ENCODE results near the gene GALM. TPM values are rescaled to one million over a fixed set of nuclear protein-coding genes. Genes with fewer than 3 reads are reported as not detected.
"Not testable (repeated sequence)": the region's sequence is repeated elsewhere in the genome, so short reads cannot be mapped to it uniquely, and the experiment has no call there.

GALM gene
- total and polyA plus RNA-seq, 7 experiments from 2014 or later, result 4.3 to 52.5 (median 14.4) TPM

DNA sequence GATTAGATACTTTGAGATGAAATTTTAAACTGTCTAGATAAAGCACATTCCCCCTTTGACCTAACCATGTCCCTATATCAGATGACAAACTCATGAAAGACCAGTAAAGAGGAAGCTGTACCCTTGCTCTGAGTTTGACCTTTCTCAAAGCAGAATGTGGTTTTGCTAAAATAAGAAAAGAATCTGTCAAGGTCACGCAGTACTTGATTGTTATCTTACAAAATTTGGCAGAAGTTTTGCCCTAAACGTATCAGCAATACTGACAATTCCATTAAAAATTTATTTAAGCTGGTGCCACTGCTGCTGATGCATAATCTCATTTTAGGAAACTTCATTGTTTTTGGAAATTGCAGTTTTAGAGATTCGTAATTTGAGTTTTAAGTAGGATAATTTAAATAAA, 31.2 kb upstream of the GALM start:
- Histone ChIP-seq H3K9me3 (ENCODE audit: control insufficient read depth in 2 of 3, low read length in 3 of 3) (no peaks in the 10 kb centered on the region), H3K36me3 (ENCODE audit: control insufficient read depth in 2 of 3, insufficient read depth in 3 of 3, low read length in 3 of 3) (no peaks in the 10 kb centered on the region), H3K4me1 (ENCODE audit: control insufficient read depth in 2 of 2, insufficient read depth in 2 of 2, low read length in 2 of 2) (no peaks in the 10 kb centered on the region), H3K4me3 (ENCODE audit: low read length) (no peak overlapping the region), H3K27ac (ENCODE audit: low read depth, low read length) (no peak overlapping the region), H3K27me3 (ENCODE audit: control insufficient read depth in 2 of 2, insufficient read depth in 2 of 2, low read length in 2 of 2) (no peaks in the 10 kb centered on the region)
- peaks cover 0 to 11% (median 0%) of the 10 kb centered on the region in 5 donors for H3K36me3 Mint-ChIP-seq
- H3K27me3 Mint-ChIP-seq, result no peaks in the 10 kb centered on the region
- ATAC-seq (peak; percentile 64), DNase-seq (no peak)
- peak overlapping the region in 1 of 10 donors; percentile 26 for H3K4me3 Mint-ChIP-seq
- intact Hi-C loops (cut with micrococcal nuclease), result no loop called here
- peaks cover 0 to 32% (median 10%) of the 10 kb centered on the region in 7 donors for H3K4me1 Mint-ChIP-seq
- CTCF ChIA-PET, result no interaction called here
- POLR2A ChIA-PET, result no interaction called here
- H3K9me3 Mint-ChIP-seq, result peaks cover 0 to 6% (median 2%) of the 10 kb centered on the region in 11 donors
- no peak overlapping the region for H3K27ac Mint-ChIP-seq

DNA sequence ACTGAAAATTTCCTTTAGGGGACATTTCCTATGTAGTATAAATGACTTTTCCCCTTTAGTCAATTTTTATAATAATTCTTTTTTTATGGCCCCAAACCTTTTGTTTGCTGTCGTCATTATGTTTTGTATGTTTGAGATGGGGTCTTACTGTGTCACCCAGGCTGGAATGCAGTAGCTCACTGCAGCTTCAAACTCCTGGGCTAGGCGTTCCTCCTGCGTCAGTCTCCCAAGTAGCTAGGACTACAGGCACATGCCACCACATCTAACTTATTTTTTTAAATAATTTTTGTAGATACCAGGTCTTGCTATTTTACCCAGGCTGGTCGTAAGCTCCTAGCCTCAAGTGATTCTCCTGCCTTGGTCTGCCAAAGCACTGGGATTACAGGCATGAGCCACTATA, 30.8 kb upstream of the GALM start:
- H3K36me3 ChIP-seq (ENCODE audit: control insufficient read depth in 2 of 3, insufficient read depth in 3 of 3, low read length in 3 of 3), result no peaks in the 10 kb centered on the region
- ATAC-seq, result no peak
- no peak overlapping the region for H3K27ac ChIP-seq (ENCODE audit: low read depth, low read length)
- peaks cover 0 to 11% (median 0%) of the 10 kb centered on the region in 5 donors for H3K36me3 Mint-ChIP-seq
- intact Hi-C loops (cut with micrococcal nuclease), result no loop called here
- H3K27me3 ChIP-seq (ENCODE audit: control insufficient read depth in 2 of 2, insufficient read depth in 2 of 2, low read length in 2 of 2), result no peaks in the 10 kb centered on the region
- no peaks in the 10 kb centered on the region for H3K27me3 Mint-ChIP-seq
- no peak for DNase-seq
- no peak overlapping the region for H3K4me3 ChIP-seq (ENCODE audit: low read length)
- H3K9me3 Mint-ChIP-seq, result peaks cover 0 to 6% (median 0%) of the 10 kb centered on the region in 11 donors
- H3K4me1 ChIP-seq (ENCODE audit: control insufficient read depth in 2 of 2, insufficient read depth in 2 of 2, low read length in 2 of 2), result no peaks in the 10 kb centered on the region
- H3K4me1 Mint-ChIP-seq, result peaks cover 0 to 34% (median 10%) of the 10 kb centered on the region in 7 donors
- no peaks in the 10 kb centered on the region for H3K9me3 ChIP-seq (ENCODE audit: control insufficient read depth in 2 of 3, low read length in 3 of 3)
- H3K4me3 Mint-ChIP-seq, result no peak overlapping the region
- POLR2A ChIA-PET, result no interaction called here
- CTCF ChIA-PET, result no interaction called here
- no peak overlapping the region for H3K27ac Mint-ChIP-seq

DNA sequence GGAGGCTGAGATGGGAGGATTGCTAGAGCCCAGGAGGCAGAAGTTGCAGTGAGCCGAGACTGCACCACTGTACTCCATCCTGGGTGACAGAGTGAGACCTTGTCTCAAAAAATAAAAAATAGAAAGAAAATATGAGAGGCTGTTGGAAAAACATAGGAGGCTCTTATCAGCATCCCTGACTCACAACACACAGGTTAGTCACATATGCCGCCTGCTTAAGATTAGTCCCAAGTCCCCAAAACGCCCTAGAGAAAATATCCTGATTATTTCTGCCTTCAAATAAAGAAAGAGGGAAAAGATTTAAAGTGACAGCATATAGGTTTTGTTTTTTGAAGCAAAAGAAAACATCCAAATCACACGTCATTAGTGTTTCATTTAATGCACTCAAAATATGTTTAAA, 29.8 kb upstream of the GALM start:
- ChIA-PET POLR2A (no interaction called here), CTCF (no interaction called here)
- Mint-ChIP-seq H3K27me3 (no peaks in the 10 kb centered on the region), H3K4me3 (no peak overlapping the region), H3K36me3 (peaks cover 0 to 10% (median 0%) of the 10 kb centered on the region in 5 donors), H3K9me3 (peaks cover 0 to 5% (median 0%) of the 10 kb centered on the region in 11 donors), H3K27ac (no peak overlapping the region), H3K4me1 (peaks cover 0 to 34% (median 10%) of the 10 kb centered on the region in 7 donors)
- Histone ChIP-seq H3K9me3 (ENCODE audit: control insufficient read depth in 2 of 3, low read length in 3 of 3) (no peaks in the 10 kb centered on the region), H3K4me1 (ENCODE audit: control insufficient read depth in 2 of 2, insufficient read depth in 2 of 2, low read length in 2 of 2) (no peaks in the 10 kb centered on the region), H3K36me3 (ENCODE audit: control insufficient read depth in 2 of 3, insufficient read depth in 3 of 3, low read length in 3 of 3) (no peaks in the 10 kb centered on the region), H3K27me3 (ENCODE audit: control insufficient read depth in 2 of 2, insufficient read depth in 2 of 2, low read length in 2 of 2) (no peaks in the 10 kb centered on the region), H3K27ac (ENCODE audit: low read depth, low read length) (no peak overlapping the region), H3K4me3 (ENCODE audit: low read length) (no peak overlapping the region)
- intact Hi-C loops (cut with micrococcal nuclease), result no loop called here
- DNase-seq (no peak), ATAC-seq (no peak)

DNA sequence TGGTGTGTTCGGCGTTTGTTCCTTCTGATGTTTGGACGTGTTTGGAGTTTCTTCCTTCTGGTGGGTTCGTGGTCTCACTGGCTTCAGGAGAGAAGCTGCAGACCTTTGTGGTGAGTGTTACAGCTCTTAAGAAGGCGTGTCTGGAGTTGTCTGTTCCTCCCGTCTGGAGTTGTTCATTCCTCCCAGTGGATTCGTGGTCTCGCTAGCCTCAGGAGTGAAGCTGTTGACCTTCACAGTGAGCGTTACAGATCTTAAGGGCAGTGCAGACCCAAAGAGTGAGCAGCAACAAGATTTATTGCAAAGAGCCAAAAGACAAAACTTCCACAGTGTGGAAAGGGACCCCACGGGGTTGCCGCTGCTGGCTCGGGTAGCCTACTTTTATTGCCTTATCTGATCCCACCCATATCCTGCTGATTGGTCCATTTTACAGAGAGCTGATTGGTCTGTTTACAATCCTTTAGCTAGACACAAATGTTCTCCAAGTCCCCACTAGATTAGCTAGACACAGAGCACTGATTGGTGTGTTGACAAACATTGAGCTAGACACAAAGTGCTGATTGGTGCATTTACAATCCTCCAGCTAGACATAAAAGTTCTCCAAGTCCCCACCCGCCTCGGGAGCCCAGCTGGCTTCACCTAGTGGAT, 23.4 kb upstream of the GALM start:
- H3K9me3 Mint-ChIP-seq, result not testable (repeated sequence)
- POLR2A ChIA-PET, result interaction anchor here (0.6 kb wide), 1 partner anchor 37 kb away, joined by 4 read pairs; no protein-coding TSS in a partner anchor
- intact Hi-C loops (cut with micrococcal nuclease), result loop anchor here (1.0 to 5.0 kb wide), 3 partner anchors 24 to 265 kb away; partner anchors contain the start of genes GALM (in 2 of the 2) and ATL2 (in 1 of the 2)

DNA sequence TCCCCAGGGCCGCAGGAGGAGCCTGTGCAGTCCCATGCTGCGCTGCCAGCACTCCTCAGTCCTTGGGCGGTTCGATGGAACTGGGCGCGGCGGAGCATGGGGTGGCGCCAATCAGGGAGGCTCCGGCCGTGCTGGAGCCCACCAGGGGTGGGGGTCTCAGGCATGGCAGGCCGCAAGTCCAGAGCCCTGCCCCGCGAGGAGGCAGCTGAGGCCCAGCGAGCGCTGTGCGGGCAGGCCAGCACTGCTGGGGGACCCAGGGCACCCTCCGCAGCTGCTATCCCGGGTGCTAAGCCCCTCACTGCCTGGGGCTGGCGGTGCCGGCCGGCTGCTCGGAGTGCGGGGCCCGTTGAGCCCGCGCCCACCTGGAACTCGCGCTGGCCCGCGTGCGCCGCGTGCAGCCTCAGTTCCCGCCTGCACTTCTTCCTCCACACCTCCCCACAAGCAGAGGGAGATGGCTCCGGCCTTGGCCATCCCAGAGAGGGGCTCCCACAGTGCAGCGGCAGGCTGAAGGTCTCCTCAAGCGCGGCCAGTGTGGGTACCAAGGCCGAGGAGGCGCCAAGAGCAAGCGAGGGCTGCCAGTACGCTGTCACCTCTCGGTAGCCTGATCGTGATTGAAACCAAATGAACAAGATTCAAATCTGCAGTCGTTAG, 22.8 kb upstream of the GALM start:
- ChIA-PET POLR2A (interaction anchor here (0.6 to 1.2 kb wide), 2 partner anchors 24 to 103 kb away, joined by 3 read pairs; no protein-coding TSS in a partner anchor), CTCF (no interaction called here)

More for the DNA sequence above, 23.4 kb upstream of the GALM start:
- H3K36me3 Mint-ChIP-seq, result peaks cover 0 to 14% (median 0%) of the 10 kb centered on the region in 5 donors
- not testable (repeated sequence) for H3K4me3 ChIP-seq (ENCODE audit: low read length); ATAC-seq; DNase-seq; H3K4me1 ChIP-seq (ENCODE audit: control insufficient read depth in 2 of 2, insufficient read depth in 2 of 2, low read length in 2 of 2); H3K36me3 ChIP-seq (ENCODE audit: control insufficient read depth in 2 of 3, insufficient read depth in 3 of 3, low read length in 3 of 3); H3K27me3 Mint-ChIP-seq; H3K27ac ChIP-seq (ENCODE audit: low read depth, low read length); H3K27me3 ChIP-seq (ENCODE audit: control insufficient read depth in 2 of 2, insufficient read depth in 2 of 2, low read length in 2 of 2); H3K4me3 Mint-ChIP-seq; H3K9me3 ChIP-seq (ENCODE audit: control insufficient read depth in 2 of 3, low read length in 3 of 3)
- CTCF ChIA-PET, result interaction anchor here (0.6 to 1.0 kb wide), 2 partner anchors 61 to 267 kb away, joined by 3 read pairs; no protein-coding TSS in a partner anchor
- peaks cover 6 to 43% (median 13%) of the 10 kb centered on the region in 7 donors for H3K4me1 Mint-ChIP-seq
- H3K27ac Mint-ChIP-seq, result peak overlapping the region in 8 of 9 donors; percentile 44 to 86 (median 66)

DNA sequence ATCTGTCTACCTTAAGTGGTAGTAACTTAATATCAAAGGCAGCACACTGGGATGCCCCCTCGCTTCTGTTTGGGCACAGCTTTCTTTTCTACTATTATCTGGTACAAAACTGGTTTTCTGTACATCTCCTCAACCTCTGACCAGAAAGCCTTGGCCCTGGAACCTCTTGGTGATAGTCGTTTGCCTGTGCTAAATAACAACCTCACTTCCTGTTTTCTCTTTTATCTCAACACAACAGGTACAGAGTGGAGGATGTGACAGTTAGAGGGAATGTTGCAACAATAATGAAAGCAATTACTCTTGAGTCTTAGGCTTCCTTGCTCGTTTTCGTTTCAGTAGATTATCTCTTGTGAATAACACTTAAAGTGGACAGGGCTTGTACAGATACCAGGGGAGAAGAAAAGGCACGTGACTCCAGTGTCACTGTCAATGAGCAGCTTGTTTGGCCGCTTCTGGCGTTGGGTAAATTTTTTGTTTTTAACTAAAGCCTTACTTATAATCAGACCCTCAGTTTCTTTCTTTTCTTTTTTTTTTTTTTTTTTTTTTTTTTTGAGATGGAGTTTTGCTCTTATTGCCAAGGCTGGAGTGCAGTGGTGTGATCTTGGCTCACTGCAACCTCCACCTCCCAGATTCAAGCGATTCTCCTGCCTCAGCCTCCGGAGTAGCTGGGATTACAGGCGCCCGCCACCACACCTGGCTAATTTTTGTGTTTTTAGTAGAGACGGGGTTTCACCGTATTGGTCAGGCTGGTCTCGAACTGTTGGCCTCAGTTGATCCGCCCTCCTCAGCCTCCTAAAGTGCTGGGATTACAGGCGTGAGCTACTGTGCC, 22.0 kb upstream of the GALM start:
- peak overlapping the region; percentile 22 to 81 (median 75) for H3K4me3 Mint-ChIP-seq
- Histone ChIP-seq H3K27ac (ENCODE audit: low read depth, low read length) (peak overlapping the region; percentile 36), H3K4me1 (ENCODE audit: control insufficient read depth in 2 of 2, insufficient read depth in 2 of 2, low read length in 2 of 2) (peaks cover 6 to 14% of the 10 kb centered on the region in 2 donors)
- DNase-seq (peak in 6 of 9 donors; percentile 32 to 58 (median 44)), ATAC-seq (peak; percentile 83)
- H3K4me3 ChIP-seq (ENCODE audit: low read length); H3K9me3 ChIP-seq (ENCODE audit: control insufficient read depth in 2 of 3, low read length in 3 of 3); H3K27me3 Mint-ChIP-seq; H3K36me3 ChIP-seq (ENCODE audit: control insufficient read depth in 2 of 3, insufficient read depth in 3 of 3, low read length in 3 of 3); CTCF ChIA-PET; H3K27me3 ChIP-seq (ENCODE audit: control insufficient read depth in 2 of 2, insufficient read depth in 2 of 2, low read length in 2 of 2); H3K9me3 Mint-ChIP-seq: not testable (repeated sequence)
- POLR2A ChIA-PET, result interaction anchor here (0.6 to 1.2 kb wide), 3 partner anchors 23 to 103 kb away, joined by 3 read pairs; partner anchors contain the start of gene HNRNPLL
- H3K4me1 Mint-ChIP-seq, result peaks cover 16 to 49% (median 23%) of the 10 kb centered on the region in 7 donors
- intact Hi-C loops (cut with micrococcal nuclease), result loop anchor here (1.0 to 5.0 kb wide), 4 partner anchors 9 to 267 kb away; partner anchors contain the start of genes GALM (in 2 of the 2) and ATL2 (in 1 of the 2)
- peaks cover 0 to 23% (median 0%) of the 10 kb centered on the region in 5 donors for H3K36me3 Mint-ChIP-seq
- peak overlapping the region; percentile 85 to 94 (median 88) for H3K27ac Mint-ChIP-seq

More for the DNA sequence above, 22.8 kb upstream of the GALM start:
- Mint-ChIP-seq H3K4me3 (peak overlapping the region in 6 of 10 donors; percentile 74 to 81 (median 76)), H3K36me3 (peaks cover 0 to 17% (median 0%) of the 10 kb centered on the region in 5 donors), H3K9me3 (peaks cover 0 to 5% (median 0%) of the 10 kb centered on the region in 11 donors), H3K27ac (peak overlapping the region; percentile 85 to 94 (median 88)), H3K27me3 (no peaks in the 10 kb centered on the region), H3K4me1 (peaks cover 12 to 45% (median 18%) of the 10 kb centered on the region in 7 donors)
- Histone ChIP-seq H3K36me3 (ENCODE audit: control insufficient read depth in 2 of 3, insufficient read depth in 3 of 3, low read length in 3 of 3) (no peaks in the 10 kb centered on the region), H3K9me3 (ENCODE audit: control insufficient read depth in 2 of 3, low read length in 3 of 3) (no peaks in the 10 kb centered on the region), H3K4me3 (ENCODE audit: low read length) (no peak overlapping the region), H3K4me1 (ENCODE audit: control insufficient read depth in 2 of 2, insufficient read depth in 2 of 2, low read length in 2 of 2) (peaks cover 6 to 8% of the 10 kb centered on the region in 2 donors), H3K27me3 (ENCODE audit: control insufficient read depth in 2 of 2, insufficient read depth in 2 of 2, low read length in 2 of 2) (no peaks in the 10 kb centered on the region), H3K27ac (ENCODE audit: low read depth, low read length) (no peak overlapping the region)
- intact Hi-C loops (cut with micrococcal nuclease), result loop anchor here (1.0 to 5.0 kb wide), 3 partner anchors 23 to 266 kb away; partner anchors contain the start of genes GALM (in 2 of the 2) and ATL2 (in 1 of the 2)
- DNase-seq, result no peak
- ATAC-seq, result no peak

All from naive thymus-derived CD4-positive, alpha-beta T cell (primary cell).